HepG2 (cell line): ENCODE data around the gene EXOC7. TPM values are rescaled to one million over a fixed set of nuclear protein-coding genes. Genes with fewer than 3 reads are reported as not detected.
A peak's percentile ranks its signal among the peaks of the same experiment; 100 is the strongest.

Experiments used
- HNRNPL ChIP-seq: fragments of 200-400 bp; formaldehyde crosslinking; IDR thresholded peaks from 2 replicates; pipeline ENCODE4 v1.6.1; 2017; ENCODE audit warnings: mild to moderate bottlenecking, low read depth, low read length
- NR2F1 ChIP-seq, 2 experiments: fragments of 450-650 bp in 1 of 2; formaldehyde crosslinking in 1 of 2; IDR thresholded peaks; 2 replicates each; pipeline versions ENCODE4 v1.5.0 to v1.6.1; 2016 to 2020; ENCODE audit warnings: mild to moderate bottlenecking in 1 of 2, missing compliant biosample characterization in 1 of 2, missing genetic modification reagents in 1 of 2, moderate library complexity in 1 of 2
- PTBP1 ChIP-seq: fragments of 200-400 bp; formaldehyde crosslinking; IDR thresholded peaks from 2 replicates; pipeline ENCODE4 v1.6.1; 2018; ENCODE audit warnings: low read length, low read depth; ENCODE audit not compliant: poor library complexity, severe bottlenecking
- SKI ChIP-seq: fragments of 450-650 bp; IDR thresholded peaks from one replicate; pipeline ENCODE4 v1.6.1; 2018; ENCODE audit warnings: mild to moderate bottlenecking; ENCODE audit not compliant: partially characterized antibody
- TBL1XR1 ChIP-seq: fragments of 150-350 bp; IDR thresholded peaks from 2 replicates; pipeline ENCODE4 v1.6.1; 2014; ENCODE audit warnings: borderline replicate concordance, low read length; ENCODE audit not compliant: partially characterized antibody
- WIZ ChIP-seq: sonication (generic); formaldehyde crosslinking; IDR thresholded peaks from 2 replicates; pipeline ENCODE4 v1.5.1; 2020; ENCODE audit warnings: mild to moderate bottlenecking, missing genetic modification reagents
- YEATS4 ChIP-seq: sonication (generic); formaldehyde crosslinking; IDR thresholded peaks from 2 replicates; pipeline ENCODE4 v1.4.0; 2020; ENCODE audit warnings: missing genetic modification reagents, borderline replicate concordance
- ZBTB21 ChIP-seq: sonication (generic); formaldehyde crosslinking; IDR thresholded peaks from 2 replicates; pipeline ENCODE4 v1.4.0; 2020; ENCODE audit warnings: missing genetic modification reagents
- ZBTB40 ChIP-seq, 2 experiments: fragments of 450-650 bp in 1 of 2; sonication (generic) in 1 of 2; formaldehyde crosslinking in 1 of 2; IDR thresholded peaks; 2 replicates each; pipeline versions ENCODE4 v1.6.1 to v1.8.0; 2016 to 2022; ENCODE audit warnings: antibody characterized with exemption in 1 of 2, mild to moderate bottlenecking in 1 of 2, missing genetic modification reagents in 1 of 2
- ZBTB8A ChIP-seq: sonication (generic); formaldehyde crosslinking; IDR thresholded peaks from 2 replicates; pipeline ENCODE4 v1.4.0; 2020; ENCODE audit warnings: mild to moderate bottlenecking, low read depth, missing genetic modification reagents, borderline replicate concordance
- ZNF432 ChIP-seq: sonication (generic); formaldehyde crosslinking; IDR thresholded peaks from 2 replicates; pipeline ENCODE4 v1.5.0; 2020; ENCODE audit warnings: missing genetic modification reagents, mild to moderate bottlenecking, borderline replicate concordance
- ZNF691 ChIP-seq: sonication (generic); formaldehyde crosslinking; IDR thresholded peaks from 2 replicates; pipeline ENCODE4 v1.4.0; 2020; ENCODE audit warnings: missing genetic modification reagents, low read depth, mild to moderate bottlenecking, borderline replicate concordance
- ZNF790 ChIP-seq: sonication (generic); formaldehyde crosslinking; IDR thresholded peaks from 2 replicates; pipeline ENCODE4 v1.8.0; 2022; ENCODE audit warnings: missing genetic modification reagents, mild to moderate bottlenecking, borderline replicate concordance
- ZNF792 ChIP-seq: IDR thresholded peaks from 2 replicates; pipeline ENCODE4 v1.6.1; 2016
- ZNF816 ChIP-seq: sonication (generic); formaldehyde crosslinking; IDR thresholded peaks from 2 replicates; pipeline ENCODE4 v1.8.0; 2022; ENCODE audit warnings: missing genetic modification reagents, mild to moderate bottlenecking, borderline replicate concordance
- ZNF841 ChIP-seq: sonication (generic); formaldehyde crosslinking; IDR thresholded peaks from 2 replicates; pipeline ENCODE4 v1.8.1; 2023; ENCODE audit warnings: missing genetic modification reagents, borderline replicate concordance
- ZZZ3 ChIP-seq: sonication (generic); formaldehyde crosslinking; IDR thresholded peaks from 2 replicates; pipeline ENCODE4 v1.4.0; 2020; ENCODE audit warnings: missing genetic modification reagents, mild to moderate bottlenecking, borderline replicate concordance
- polyA plus RNA-seq, 8 experiments: library from polyadenylated mRNA; depleted of rRNA in 3 of 8; stranded (reverse) in 7 of 8; unstranded in 1 of 8; fragments of >200 nt; fragmentation: Illumina TruSeq in 4 of 8; extraction: Trizol in 4 of 8; gene quantifications; 2 replicates each; pipeline versions ENCODE4 v1.2.1 to v1.2.3, GENCODE V29; 2011 to 2016; ENCODE audit warnings: low read depth in 4 of 8, missing spikeins in 1 of 8, mixed read lengths in 1 of 8; ENCODE audit not compliant: insufficient read depth in 1 of 8
- total RNA-seq, 5 experiments: library from RNA; depleted of rRNA; stranded (reverse); fragments of >200 nt; fragmentation: Illumina TruSeq; extraction: Trizol; gene quantifications; 2 replicates each; pipeline ENCODE4 v1.2.3, GENCODE V29; 2016; ENCODE audit warnings: low read depth in 1 of 5

EXOC7 gene
- total and polyA plus RNA-seq, 2 of the 13 experiments (the other 11 are each of a cell fraction or from before 2014, with no cell fraction given) = 86.9 to 116 TPM

GRCh38 chr17:76081295-76082210, 22.0 kb downstream of the EXOC7 start (continued):
- TF ChIP-seq ZBTB40 (IDR thresholded peaks at IDR 0.05) = no peak
- no peak for TF ChIP-seq ZBTB40 (CRISPR knock-in tag; IDR thresholded peaks at IDR 0.05)
- no peak for TF ChIP-seq ZNF790 (CRISPR knock-in tag)
- no peak for TF ChIP-seq ZBTB21 (CRISPR knock-in tag)
- TF ChIP-seq PTBP1 = no peak
- TF ChIP-seq ZNF816 (CRISPR knock-in tag) = 0 out of 2 replicates have a peak, but pooled peaks have one; percentile 44
- no peak for TF ChIP-seq SKI
- TF ChIP-seq HNRNPL = 0 out of 2 replicates have a peak, but pooled peaks have one; percentile 22
- TF ChIP-seq ZNF792 (CRISPR knock-in tag) = no peak
- no peak for TF ChIP-seq ZBTB8A (CRISPR knock-in tag)
- no peak for TF ChIP-seq TBL1XR1
- TF ChIP-seq ZNF691 (CRISPR knock-in tag) = no peak
- TF ChIP-seq NR2F1 (CRISPR knock-in tag; IDR thresholded peaks at IDR 0.05) = no peak
- TF ChIP-seq ZNF841 (CRISPR knock-in tag) = no peak
- TF ChIP-seq ZZZ3 (CRISPR knock-in tag) = no peak
- TF ChIP-seq ZNF432 (CRISPR knock-in tag) = no peak
- TF ChIP-seq YEATS4 = no peak
- no peak; the same call in 1 of the 2 replicates for TF ChIP-seq WIZ (CRISPR knock-in tag)
